ENCODE results near the gene PRSS48. TPM values are rescaled to one million over a fixed set of nuclear protein-coding genes. Genes with fewer than 3 reads are reported as not detected.

Gene PRSS48, protein sequence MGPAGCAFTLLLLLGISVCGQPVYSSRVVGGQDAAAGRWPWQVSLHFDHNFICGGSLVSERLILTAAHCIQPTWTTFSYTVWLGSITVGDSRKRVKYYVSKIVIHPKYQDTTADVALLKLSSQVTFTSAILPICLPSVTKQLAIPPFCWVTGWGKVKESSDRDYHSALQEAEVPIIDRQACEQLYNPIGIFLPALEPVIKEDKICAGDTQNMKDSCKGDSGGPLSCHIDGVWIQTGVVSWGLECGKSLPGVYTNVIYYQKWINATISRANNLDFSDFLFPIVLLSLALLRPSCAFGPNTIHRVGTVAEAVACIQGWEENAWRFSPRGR
- total RNA-seq (2021; ENCODE audit: unreplicated experiment) (not detected), Bru-seq, nascent RNA (not detected), BruChase-seq, experiment 1, labeled RNA remaining after a 6-hour chase (percentile 9 among the genes with signal in this experiment), BruChase-seq, experiment 2, labeled RNA remaining after a 2-hour chase (not detected)
- 0.08 TPM in 1 of 2 replicates, not detected in the other for polyA plus RNA-seq (2012)
- long read RNA-seq: 0 reads

DNA sequence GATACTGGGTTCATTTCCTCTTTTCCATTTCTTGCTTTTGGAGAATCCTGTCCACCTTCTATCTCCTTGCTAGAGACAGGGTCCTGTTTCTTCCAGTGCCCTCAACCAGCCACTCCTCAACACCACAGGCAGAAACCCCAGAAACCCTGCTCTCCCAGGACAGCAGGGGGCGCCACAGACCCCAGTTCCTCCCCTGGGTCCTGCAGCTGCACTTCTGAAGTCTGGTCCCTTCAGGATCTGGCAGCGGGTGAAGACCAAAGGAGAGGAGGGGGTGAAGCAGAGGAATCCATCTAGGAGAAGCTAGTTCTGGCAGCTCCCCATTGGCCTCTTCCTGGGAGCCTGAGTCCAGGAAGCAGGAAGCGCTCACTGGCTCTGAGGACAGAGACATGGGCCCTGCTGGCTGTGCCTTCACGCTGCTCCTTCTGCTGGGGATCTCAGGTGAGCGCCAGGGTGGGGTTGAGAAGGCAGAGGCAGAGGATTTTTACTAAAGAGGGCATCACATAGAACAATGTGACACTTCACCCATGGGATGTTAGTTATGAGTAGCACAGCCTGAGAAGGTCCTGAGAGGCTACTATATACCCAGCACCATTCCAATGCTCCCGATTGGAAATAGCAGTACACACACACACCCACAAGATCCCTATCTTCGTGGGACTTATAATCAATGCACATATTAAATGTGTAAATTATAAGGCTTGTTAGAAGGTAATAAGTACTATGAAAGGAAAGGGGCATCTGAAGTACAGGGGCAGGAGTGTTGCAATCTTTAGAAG, at the start of gene PRSS48:
Gene PRSS48, plus strand, starts transcription at position 375 of the 776 bp plus-strand sequence. Its CDS starts 12 bp downstream, at position 387.
- TF ChIP-seq YY1 (IDR thresholded peaks at IDR 0.05; ENCODE audit: extremely low read depth, insufficient replicate concordance, low read depth, low read length) (peak; percentile 13), FOSL1 (IDR thresholded peaks at IDR 0.05; ENCODE audit: low read depth) (no peak), RAD21 (IDR thresholded peaks at IDR 0.05; ENCODE audit: low read depth) (peak; percentile 94), ZNF274 (IDR thresholded peaks at IDR 0.05; ENCODE audit: low read depth, low read length) (no peak)
- TF ChIP-seq, protein P1, sequence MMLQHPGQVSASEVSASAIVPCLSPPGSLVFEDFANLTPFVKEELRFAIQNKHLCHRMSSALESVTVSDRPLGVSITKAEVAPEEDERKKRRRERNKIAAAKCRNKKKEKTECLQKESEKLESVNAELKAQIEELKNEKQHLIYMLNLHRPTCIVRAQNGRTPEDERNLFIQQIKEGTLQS (IDR thresholded peaks at IDR 0.05): no peak
- TF ChIP-seq, protein P2, sequence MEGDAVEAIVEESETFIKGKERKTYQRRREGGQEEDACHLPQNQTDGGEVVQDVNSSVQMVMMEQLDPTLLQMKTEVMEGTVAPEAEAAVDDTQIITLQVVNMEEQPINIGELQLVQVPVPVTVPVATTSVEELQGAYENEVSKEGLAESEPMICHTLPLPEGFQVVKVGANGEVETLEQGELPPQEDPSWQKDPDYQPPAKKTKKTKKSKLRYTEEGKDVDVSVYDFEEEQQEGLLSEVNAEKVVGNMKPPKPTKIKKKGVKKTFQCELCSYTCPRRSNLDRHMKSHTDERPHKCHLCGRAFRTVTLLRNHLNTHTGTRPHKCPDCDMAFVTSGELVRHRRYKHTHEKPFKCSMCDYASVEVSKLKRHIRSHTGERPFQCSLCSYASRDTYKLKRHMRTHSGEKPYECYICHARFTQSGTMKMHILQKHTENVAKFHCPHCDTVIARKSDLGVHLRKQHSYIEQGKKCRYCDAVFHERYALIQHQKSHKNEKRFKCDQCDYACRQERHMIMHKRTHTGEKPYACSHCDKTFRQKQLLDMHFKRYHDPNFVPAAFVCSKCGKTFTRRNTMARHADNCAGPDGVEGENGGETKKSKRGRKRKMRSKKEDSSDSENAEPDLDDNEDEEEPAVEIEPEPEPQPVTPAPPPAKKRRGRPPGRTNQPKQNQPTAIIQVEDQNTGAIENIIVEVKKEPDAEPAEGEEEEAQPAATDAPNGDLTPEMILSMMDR (IDR thresholded peaks at IDR 0.05 in 2 of 3, conservative IDR thresholded peaks at IDR 0.05 in 1 of 3; ENCODE audit: borderline replicate concordance in 1 of 3, insufficient read depth in 1 of 3, low read depth in 2 of 3, low read length in 2 of 3): peak; percentile 85 to 99 (median 93)
- TF ChIP-seq, protein P3, sequence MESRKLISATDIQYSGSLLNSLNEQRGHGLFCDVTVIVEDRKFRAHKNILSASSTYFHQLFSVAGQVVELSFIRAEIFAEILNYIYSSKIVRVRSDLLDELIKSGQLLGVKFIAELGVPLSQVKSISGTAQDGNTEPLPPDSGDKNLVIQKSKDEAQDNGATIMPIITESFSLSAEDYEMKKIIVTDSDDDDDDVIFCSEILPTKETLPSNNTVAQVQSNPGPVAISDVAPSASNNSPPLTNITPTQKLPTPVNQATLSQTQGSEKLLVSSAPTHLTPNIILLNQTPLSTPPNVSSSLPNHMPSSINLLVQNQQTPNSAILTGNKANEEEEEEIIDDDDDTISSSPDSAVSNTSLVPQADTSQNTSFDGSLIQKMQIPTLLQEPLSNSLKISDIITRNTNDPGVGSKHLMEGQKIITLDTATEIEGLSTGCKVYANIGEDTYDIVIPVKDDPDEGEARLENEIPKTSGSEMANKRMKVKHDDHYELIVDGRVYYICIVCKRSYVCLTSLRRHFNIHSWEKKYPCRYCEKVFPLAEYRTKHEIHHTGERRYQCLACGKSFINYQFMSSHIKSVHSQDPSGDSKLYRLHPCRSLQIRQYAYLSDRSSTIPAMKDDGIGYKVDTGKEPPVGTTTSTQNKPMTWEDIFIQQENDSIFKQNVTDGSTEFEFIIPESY (IDR thresholded peaks at IDR 0.05; ENCODE audit: extremely low read depth, insufficient replicate concordance, low read length): no peak

More for the DNA sequence above, at the start of gene PRSS48:
- no peaks in the 10 kb centered on the region for H3K36me3 ChIP-seq (ENCODE audit: control insufficient read depth in 1 of 2, insufficient read depth in 2 of 2, low read length in 2 of 2)
- H3K27ac ChIP-seq (ENCODE audit: low read depth, low read length): no peak within 1 kb of the TSS
- peak; percentile 97 for ATAC-seq
- H4K20me1 ChIP-seq (ENCODE audit: insufficient read depth): no peaks in the 10 kb centered on the region
- CTCF ChIA-PET: interaction anchor here (0.6 to 2.9 kb wide), 10 partner anchors 10 to 328 kb away, joined by 3 to 12 read pairs (median 4); partner anchors contain the start of gene SH3D19
- POLR2A ChIA-PET: no interaction called here
- H3K4me1 ChIP-seq (ENCODE audit: control insufficient read depth in 1 of 2, insufficient read depth in 2 of 2, low read length in 2 of 2): peaks cover 0 to 3% of the 10 kb centered on the region in 2 experiments; a peak in 1 of 4 replicates
- DNase-seq (ENCODE audit: low read depth, low spot score): peak; percentile 34
- H3K27me3 ChIP-seq (ENCODE audit: insufficient read depth, low read length): no peaks in the 10 kb centered on the region
- no peak within 1 kb of the TSS for H3K4me2 ChIP-seq (ENCODE audit: low read length)
- H3K4me3 ChIP-seq (replicated peaks in 1 of 2; ENCODE audit: low read depth in 1 of 2, low read length in 2 of 2): no peak within 1 kb of the TSS
- no peak within 1 kb of the TSS for H3K9ac ChIP-seq (ENCODE audit: low read length)
- no TSS peak for BruUV-seq (replicated peaks)
- no peaks in the 10 kb centered on the region for H3K9me3 ChIP-seq (ENCODE audit: control insufficient read depth in 1 of 2, insufficient read depth in 1 of 2, low read depth in 1 of 2, low read length in 2 of 2)
- H2AFZ ChIP-seq (ENCODE audit: low read depth, low read length, poor library complexity, severe bottlenecking): no peak within 1 kb of the TSS
- H3K79me2 ChIP-seq (ENCODE audit: insufficient read depth, low read length): peaks cover 25% of the 10 kb centered on the region
- intact Hi-C loops (cut with micrococcal nuclease): loop anchor here (1.0 to 2.0 kb wide), 2 partner anchors 85 to 328 kb away; no protein-coding TSS in a partner anchor
- H3K9me2 ChIP-seq (ENCODE audit: insufficient read depth): no peaks in the 10 kb centered on the region
- RAD21 ChIA-PET (ENCODE audit: low non-redundant PET in 1 of 2, low total read pairs in 2 of 2, uncharacterized antibody in 2 of 2, unreplicated experiment in 2 of 2): interaction anchor here in 1 of 2 experiments (1.6 kb wide), 1 partner anchor 86 kb away, joined by 4 read pairs; no protein-coding TSS in a partner anchor
